Stomach (tissue), 4 donors: ENCODE data around the gene DCAF6.

ENCODE experiments used
- CTCF ChIP-seq, 7 experiments: fragments of 450-650 bp in 4 of 7; fragments of 200-600 bp in 3 of 7; sonication (generic) in 3 of 7; IDR thresholded peaks; one replicate each; pipeline ENCODE4 v1.5.1; 2016 to 2019; ENCODE audit warnings: antibody characterized with exemption in 7 of 7, control low read depth in 2 of 7, mild to moderate bottlenecking in 1 of 7
- EP300 ChIP-seq: sonication (generic); formaldehyde crosslinking; IDR thresholded peaks from one replicate; pipeline ENCODE4 v1.6.1; 2017; ENCODE audit warnings: antibody characterized with exemption
- POLR2A ChIP-seq, 4 donors: fragments of 450-650 bp; IDR thresholded peaks; one replicate each; pipeline ENCODE4 v1.6.1; 2016; ENCODE audit warnings: antibody characterized with exemption in 4 of 4, control low read depth in 2 of 4, mild to moderate bottlenecking in 1 of 4, moderate library complexity in 1 of 4

DNA sequence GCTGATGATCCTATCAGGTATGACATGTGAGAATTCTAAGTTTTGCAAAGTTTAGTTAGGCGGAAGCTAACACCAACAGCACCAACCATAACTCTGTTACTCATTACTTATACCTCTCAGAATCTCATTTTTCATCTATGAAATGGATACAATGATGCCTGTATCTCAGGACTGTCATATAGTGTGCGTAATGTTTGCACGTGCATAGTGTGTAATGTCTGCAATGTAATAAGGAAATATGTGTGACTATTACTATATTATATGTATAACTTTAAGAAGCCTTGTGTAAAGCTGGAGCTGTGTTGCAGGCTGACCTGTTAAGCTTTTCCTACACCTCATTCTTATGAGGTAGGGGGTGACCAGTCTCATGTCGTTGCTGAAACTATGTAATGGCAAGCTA is 35.6 kb upstream of the DCAF6 start:
- TF ChIP-seq EP300 (no peak), CTCF (IDR thresholded peaks at IDR 0.05) (no peak), POLR2A (IDR thresholded peaks at IDR 0.05) (no peak)
